ENCODE measurements around the gene ERICH6B.

Gene ERICH6B

DNA sequence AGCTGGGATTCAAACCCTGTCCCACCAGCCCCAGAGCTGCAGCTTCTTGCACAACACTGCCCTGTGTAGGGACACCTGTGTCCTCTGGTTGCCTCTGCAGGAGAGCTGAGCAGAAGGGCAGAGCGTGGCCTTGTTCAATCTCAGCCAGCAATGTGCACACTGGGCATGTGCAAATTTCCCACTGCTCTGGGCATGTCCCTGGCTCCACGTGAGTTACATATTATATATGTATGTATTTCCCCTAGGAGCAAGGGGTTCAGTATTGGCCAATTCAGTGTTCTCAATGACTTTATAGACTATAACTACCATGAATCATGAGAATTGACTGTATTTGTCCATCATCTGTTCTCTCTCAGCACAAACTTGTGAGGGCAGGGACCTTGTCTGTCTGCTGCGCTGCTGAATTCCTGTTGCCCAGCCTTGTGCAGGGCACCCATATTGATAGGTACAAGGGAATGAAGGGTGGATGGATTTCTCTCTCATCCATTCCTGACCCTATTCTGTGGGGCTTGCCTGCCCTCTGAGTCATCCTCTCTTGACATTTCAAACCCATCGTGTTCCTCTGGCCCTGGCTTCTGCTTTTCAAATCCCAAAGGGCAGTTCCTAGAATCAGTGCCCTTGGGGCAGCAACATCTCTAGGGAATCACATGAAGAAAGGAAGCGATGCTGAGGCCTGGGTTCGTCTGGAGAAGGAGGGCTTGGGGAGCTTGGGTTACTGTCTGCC, 69.7 kb downstream of the ERICH6B start:
- FAIRE-seq: no peak
- no peak for DNase-seq (ENCODE audit: extremely low spot score, insufficient read length, low read depth)

DNA sequence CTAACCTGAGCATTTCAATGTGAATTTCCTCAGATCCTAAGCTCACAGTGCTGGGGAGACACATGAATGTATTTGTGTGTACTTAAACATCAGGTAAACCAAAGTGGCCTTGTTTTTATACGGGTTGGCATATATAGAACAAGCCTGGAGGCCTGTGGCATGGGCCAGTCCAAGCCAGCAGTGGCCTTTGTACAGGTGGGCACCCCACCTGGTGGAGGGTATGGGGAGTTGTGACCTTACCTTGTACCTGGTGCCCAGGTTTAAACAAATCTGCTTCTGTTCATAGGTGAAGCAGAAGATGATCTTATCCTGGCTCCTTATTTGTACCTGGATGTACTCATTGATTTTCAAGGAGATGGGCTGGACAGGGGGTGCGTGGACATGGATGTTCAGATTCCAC, 71.0 kb downstream of the ERICH6B start:
- FAIRE-seq (no peak), DNase-seq (ENCODE audit: extremely low spot score, insufficient read length, low read depth) (no peak)

- DNase-seq (ENCODE audit: extremely low spot score, insufficient read length, low read depth) (no peak), FAIRE-seq (no peak)
Measured at GRCh38 chr13:45542878-45543277, 72.7 kb downstream of the ERICH6B start.

GRCh38 chr13:45542391-45542790, 73.1 kb downstream of the ERICH6B start:
- DNase-seq (ENCODE audit: extremely low spot score, insufficient read length, low read depth): no peak
- FAIRE-seq: no peak

DNA sequence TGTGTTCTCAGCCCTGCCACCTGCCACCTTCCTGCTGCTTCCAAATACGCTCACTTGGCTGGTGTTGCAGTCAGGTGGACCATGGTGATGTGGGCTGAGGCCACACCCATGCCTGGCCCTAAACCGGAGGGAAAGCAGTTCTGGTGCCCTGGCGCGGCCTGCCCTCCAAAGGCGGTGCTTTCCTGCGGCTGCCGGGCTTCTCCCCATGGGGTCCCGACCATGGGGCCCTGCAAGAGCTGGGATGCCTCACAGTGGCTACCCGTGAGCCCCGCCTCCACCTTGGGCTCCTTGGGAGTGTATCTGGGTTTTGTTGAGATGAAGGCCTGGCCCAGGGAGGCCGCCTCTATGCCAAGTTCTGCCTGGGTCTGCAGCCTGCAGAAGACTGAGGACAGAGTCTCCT, 73.7 kb downstream of the ERICH6B start:
- DNase-seq (ENCODE audit: extremely low spot score, insufficient read length, low read depth) (no peak), FAIRE-seq (no peak)

GRCh38 chr13:45540864-45541263, 74.7 kb downstream of the ERICH6B start:
- DNase-seq (ENCODE audit: extremely low spot score, insufficient read length, low read depth): no peak
- no peak for FAIRE-seq

GRCh38 chr13:45540195-45540594, 75.3 kb downstream of the ERICH6B start:
- DNase-seq (ENCODE audit: extremely low spot score, insufficient read length, low read depth) (no peak), FAIRE-seq (no peak)

DNA sequence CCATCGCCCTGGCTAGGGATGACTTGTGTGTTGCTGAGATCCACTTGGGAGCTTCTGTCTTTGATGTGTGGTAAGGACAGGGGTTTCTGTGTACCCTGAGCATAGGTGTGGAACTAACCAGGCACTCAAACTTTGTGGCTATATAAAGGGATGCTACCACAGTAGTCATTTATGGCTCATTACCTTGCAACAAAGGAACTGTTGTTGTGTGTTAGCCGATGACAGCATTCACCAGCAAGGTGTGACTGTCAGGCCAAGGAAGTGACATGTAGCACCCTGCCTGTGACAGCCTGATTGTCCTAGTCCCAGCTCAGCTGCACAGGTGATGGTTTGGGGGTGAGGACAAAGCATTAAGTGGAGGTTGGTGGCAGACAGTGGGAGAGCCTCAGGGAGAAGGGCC, 77.2 kb downstream of the ERICH6B start:
- no peak for FAIRE-seq
- DNase-seq (ENCODE audit: extremely low spot score, insufficient read length, low read depth): no peak

DNA sequence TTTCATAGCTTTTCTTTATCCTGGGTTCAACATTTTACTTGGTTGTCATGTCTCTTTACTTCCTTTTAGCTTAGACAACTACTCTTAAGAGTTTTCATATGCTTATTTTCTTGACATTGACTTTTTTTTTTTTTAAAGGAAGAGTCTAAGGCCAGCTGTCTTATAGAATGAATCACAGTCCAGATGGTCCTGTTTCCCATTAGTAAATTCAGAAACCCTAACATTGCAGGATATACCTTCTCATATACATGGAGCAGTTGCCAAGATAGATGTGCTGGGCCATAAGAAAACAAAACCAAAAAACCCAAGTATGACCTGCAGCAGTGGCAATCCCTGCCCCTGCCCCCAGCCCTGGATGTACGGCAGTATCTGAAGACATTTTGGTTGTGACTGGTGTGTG, 78.0 kb downstream of the ERICH6B start:
- DNase-seq (ENCODE audit: extremely low spot score, insufficient read length, low read depth): no peak
- FAIRE-seq: no peak

- DNase-seq (ENCODE audit: extremely low spot score, insufficient read length, low read depth) (no peak), FAIRE-seq (no peak)
Measured at GRCh38 chr13:45536224-45536623, 79.3 kb downstream of the ERICH6B start.

- FAIRE-seq: no peak
- no peak for DNase-seq (ENCODE audit: extremely low spot score, insufficient read length, low read depth)
Measured at GRCh38 chr13:45534604-45535003, 80.9 kb downstream of the ERICH6B start.

DNA sequence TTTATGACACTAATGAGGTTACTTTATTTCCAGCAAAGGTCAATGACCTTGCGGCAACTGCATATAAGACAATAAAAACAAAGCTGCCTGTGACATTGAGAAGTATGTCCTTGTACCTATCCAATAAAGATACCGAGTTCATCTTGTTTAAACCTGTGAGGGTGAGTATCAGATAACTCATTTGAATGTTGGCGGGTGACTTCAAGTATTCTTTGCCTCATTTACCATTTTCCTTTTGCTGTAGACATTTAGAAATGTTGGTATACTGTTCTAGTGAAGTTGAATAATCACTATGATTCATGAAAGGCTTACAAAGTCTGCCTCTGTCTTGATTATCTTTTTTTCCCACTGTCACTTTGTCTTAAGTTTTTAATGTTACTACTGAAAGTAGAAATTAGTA, 85.8 kb downstream of the ERICH6B start:
- FAIRE-seq (no peak), DNase-seq (ENCODE audit: extremely low spot score, insufficient read length, low read depth) (no peak)

DNA sequence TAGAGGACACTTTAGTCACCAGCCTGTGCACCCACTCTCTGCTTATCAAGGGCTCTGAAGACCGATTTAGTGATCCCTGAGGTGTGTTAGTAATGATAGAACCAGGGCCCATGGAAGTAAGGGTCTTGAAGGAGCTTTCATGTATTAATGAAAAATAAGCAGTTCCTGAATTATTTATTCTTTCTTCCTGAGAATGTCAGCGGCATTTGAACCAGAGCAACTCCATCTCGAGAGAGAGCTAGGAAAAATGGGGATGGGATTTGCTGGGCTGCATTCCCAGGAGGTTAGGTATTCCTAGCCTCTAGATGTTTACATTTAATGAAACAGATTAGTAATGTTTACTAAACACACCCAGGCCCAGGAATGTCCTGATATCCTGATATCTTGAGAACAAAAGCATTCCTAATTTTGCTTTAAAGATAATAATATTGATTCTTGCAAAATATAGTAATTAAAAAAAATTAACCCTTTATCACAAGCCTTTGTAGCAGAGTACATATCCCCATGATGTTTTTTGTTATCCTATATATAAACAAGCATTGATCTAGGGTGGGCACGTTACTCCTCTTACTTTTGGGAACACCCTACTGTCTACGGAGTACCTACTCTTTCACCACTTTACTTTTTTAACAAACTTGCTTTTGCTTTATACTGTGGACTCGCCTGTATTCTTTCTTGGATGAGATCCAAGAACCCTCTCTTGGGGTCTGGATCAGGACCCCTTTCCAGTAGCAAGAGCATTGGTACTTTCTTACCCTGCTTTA, 87.7 kb downstream of the ERICH6B start:
- no peak for FAIRE-seq

DNA sequence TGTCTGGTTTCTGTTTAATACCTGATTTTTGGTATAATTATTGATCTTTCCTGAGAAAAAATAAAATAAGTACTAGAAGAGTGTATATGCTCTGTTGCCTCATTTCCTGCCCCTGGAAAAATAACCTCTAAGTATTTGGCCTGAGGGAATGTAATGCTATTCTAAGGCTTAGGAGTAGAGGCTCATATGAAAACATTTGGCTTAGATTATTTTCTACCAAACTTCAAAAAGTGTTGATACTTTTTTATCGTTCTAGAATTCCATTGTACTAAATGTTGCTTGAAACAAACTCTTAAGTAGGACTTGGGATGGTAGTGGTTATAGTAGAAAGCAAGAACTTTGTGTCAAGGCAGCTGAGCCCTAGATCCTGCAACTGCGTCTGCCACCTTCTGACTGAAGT, 93.0 kb downstream of the ERICH6B start:
- DNase-seq (ENCODE audit: extremely low spot score, insufficient read length, low read depth): no peak
- FAIRE-seq: peak; percentile 5

More for the DNA sequence above, 87.7 kb downstream of the ERICH6B start:
- no peak for DNase-seq (ENCODE audit: extremely low spot score, insufficient read length, low read depth)

GRCh38 chr13:45521297-45521696, 94.2 kb downstream of the ERICH6B start:
- FAIRE-seq (no peak), DNase-seq (ENCODE audit: extremely low spot score, insufficient read length, low read depth) (no peak)

- FAIRE-seq (peak; percentile 33), DNase-seq (ENCODE audit: extremely low spot score, insufficient read length, low read depth) (no peak)
Measured at GRCh38 chr13:45519493-45519892, 96.0 kb downstream of the ERICH6B start.

DNA sequence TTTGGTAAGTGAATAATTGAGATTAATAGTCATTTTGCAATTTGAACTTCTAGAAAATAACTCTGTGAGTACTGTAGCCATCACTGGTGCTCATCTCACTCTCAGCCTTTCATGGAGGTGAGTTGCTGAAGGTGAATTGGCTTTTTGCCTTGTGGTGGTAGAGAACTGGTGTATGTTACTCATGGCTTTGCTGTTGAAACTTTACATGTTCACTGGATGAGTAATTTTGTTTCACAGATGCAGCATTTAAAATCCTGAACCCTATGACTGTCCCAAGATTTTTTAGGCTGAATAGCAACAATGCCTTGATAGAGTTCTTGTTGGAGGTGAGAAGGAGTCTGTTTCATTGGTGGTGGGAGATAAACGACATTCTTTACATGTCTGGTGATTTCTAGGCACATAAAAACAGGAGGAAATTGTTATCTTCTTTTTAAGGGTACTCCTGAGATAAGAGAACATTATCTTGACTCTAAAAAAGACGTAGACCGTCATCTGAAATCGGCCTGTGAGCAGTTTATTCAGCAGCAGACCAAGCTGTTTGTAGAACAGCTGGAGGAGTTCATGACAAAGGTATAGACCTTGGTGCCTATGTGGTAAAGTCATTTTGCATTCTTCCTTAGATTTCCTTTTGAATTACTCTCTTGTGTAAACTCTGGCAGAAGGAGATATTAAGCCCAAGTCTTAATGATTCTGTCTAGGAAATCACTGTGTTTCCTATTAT, 96.9 kb downstream of the ERICH6B start:
- no peak for FAIRE-seq
- no peak for DNase-seq (ENCODE audit: extremely low spot score, insufficient read length, low read depth)

- DNase-seq (ENCODE audit: extremely low spot score, insufficient read length, low read depth) (no peak), FAIRE-seq (no peak)
Measured at GRCh38 chr13:45516757-45517156, 98.8 kb downstream of the ERICH6B start.

DNA sequence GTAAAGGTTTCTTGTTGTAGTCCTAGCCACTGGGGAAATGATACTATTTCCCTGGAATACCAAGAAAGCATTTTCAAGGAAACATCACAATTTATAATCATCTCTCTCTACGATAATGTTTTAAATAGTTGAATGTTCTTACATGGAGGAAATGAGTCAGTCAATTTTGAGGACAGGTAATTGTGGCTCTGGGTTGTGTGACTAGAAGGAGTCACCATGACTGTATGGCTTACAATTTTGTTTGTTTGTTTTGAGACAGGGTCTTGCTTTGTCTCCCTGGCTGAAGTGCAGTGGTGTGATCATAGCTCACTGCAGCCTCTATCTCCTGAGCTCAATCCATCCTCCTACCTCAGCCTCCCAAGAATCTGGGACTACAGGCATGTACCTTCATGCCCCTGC, 103.4 kb downstream of the ERICH6B start:
- DNase-seq (ENCODE audit: extremely low spot score, insufficient read length, low read depth): no peak
- FAIRE-seq: no peak

GRCh38 chr13:45511310-45512097, 104.0 kb downstream of the ERICH6B start:
- FAIRE-seq: peak; percentile 91

More at GRCh38 chr13:45511310-45512097, 104.0 kb downstream of the ERICH6B start:
- DNase-seq (ENCODE audit: extremely low spot score, insufficient read length, low read depth): peak; percentile 38

Measured in GM18507 (cell line).